ENCODE data around the gene TTC22. TPM values are rescaled to one million over a fixed set of nuclear protein-coding genes. Genes with fewer than 3 reads are reported as not detected.

The TTC22 gene
- total and polyA plus RNA-seq, 2 experiments from 2014 or later, result 8.1 to 9.0 TPM

GRCh38 chr1:54811739-54812655 is 10.9 kb upstream of the TTC22 start:
- no peak overlapping the region for H2AFZ ChIP-seq
- H3K79me2 ChIP-seq, result no peaks in the 10 kb centered on the region
- H3K4me3 ChIP-seq, result no peak overlapping the region
- TF ChIP-seq EZH2 (IDR thresholded peaks at IDR 0.05; ENCODE audit: borderline replicate concordance) (no peak), CTCF (IDR thresholded peaks at IDR 0.05; ENCODE audit: poor library complexity) (no peak), EZH2phosphoT487 (IDR thresholded peaks at IDR 0.05; ENCODE audit: low read depth, severe bottlenecking, unreplicated experiment) (no peak)
- DNase-seq (ENCODE audit: low spot score), result no peak
- H3K27me3 ChIP-seq, result no peaks in the 10 kb centered on the region
- H3K9me3 ChIP-seq (ENCODE audit: low read depth), result no peaks in the 10 kb centered on the region
- H4K20me1 ChIP-seq (ENCODE audit: insufficient read depth, poor library complexity, severe bottlenecking), result no peaks in the 10 kb centered on the region
- no peaks in the 10 kb centered on the region for H3K4me1 ChIP-seq (ENCODE audit: insufficient read depth)
- H3K4me2 ChIP-seq, result no peak overlapping the region
- H3K36me3 ChIP-seq (replicated peaks; ENCODE audit: insufficient read depth, low read depth), result no peaks in the 10 kb centered on the region
- no peak overlapping the region for H3K27ac ChIP-seq
- no peaks in the 10 kb centered on the region for H3K9me2 ChIP-seq (replicated peaks; ENCODE audit: insufficient read depth)
- WGBS (ENCODE audit: low lambda C conversion rate, missing lambda C conversion rate), result 90% methylated on average over 17 of the region's 18 CpGs

GRCh38 chr1:54811066-54811465 is 9.9 kb upstream of the TTC22 start:
- WGBS (ENCODE audit: low lambda C conversion rate, missing lambda C conversion rate), result 92% methylated on average over 5 of the region's 5 CpGs
- H2AFZ ChIP-seq, result no peak overlapping the region
- DNase-seq (ENCODE audit: low spot score), result no peak
- H3K27me3 ChIP-seq, result no peaks in the 10 kb centered on the region
- H3K4me1 ChIP-seq (ENCODE audit: insufficient read depth), result no peaks in the 10 kb centered on the region
- TF ChIP-seq CTCF (IDR thresholded peaks at IDR 0.05; ENCODE audit: poor library complexity), result no peak
- TF ChIP-seq EZH2 (IDR thresholded peaks at IDR 0.05; ENCODE audit: borderline replicate concordance), result no peak
- no peak for TF ChIP-seq EZH2phosphoT487 (IDR thresholded peaks at IDR 0.05; ENCODE audit: low read depth, severe bottlenecking, unreplicated experiment)
- no peaks in the 10 kb centered on the region for H3K79me2 ChIP-seq
- H3K27ac ChIP-seq, result no peak overlapping the region
- H3K4me2 ChIP-seq, result no peak overlapping the region
- H3K9me3 ChIP-seq (ENCODE audit: low read depth), result no peaks in the 10 kb centered on the region
- no peaks in the 10 kb centered on the region for H4K20me1 ChIP-seq (ENCODE audit: insufficient read depth, poor library complexity, severe bottlenecking)
- no peaks in the 10 kb centered on the region for H3K9me2 ChIP-seq (replicated peaks; ENCODE audit: insufficient read depth)
- H3K4me3 ChIP-seq, result no peak overlapping the region
- no peaks in the 10 kb centered on the region for H3K36me3 ChIP-seq (replicated peaks; ENCODE audit: insufficient read depth, low read depth)

- peak; percentile 84 for DNase-seq (ENCODE audit: low spot score)
- Histone ChIP-seq H2AFZ (no peak overlapping the region), H3K27ac (no peak overlapping the region), H3K36me3 (replicated peaks; ENCODE audit: insufficient read depth, low read depth) (no peaks in the 10 kb centered on the region), H3K9me3 (ENCODE audit: low read depth) (no peaks in the 10 kb centered on the region), H3K79me2 (no peaks in the 10 kb centered on the region), H3K4me2 (no peak overlapping the region), H3K27me3 (no peaks in the 10 kb centered on the region), H3K4me1 (ENCODE audit: insufficient read depth) (no peaks in the 10 kb centered on the region), H3K9me2 (replicated peaks; ENCODE audit: insufficient read depth) (no peaks in the 10 kb centered on the region), H3K4me3 (no peak overlapping the region), H4K20me1 (ENCODE audit: insufficient read depth, poor library complexity, severe bottlenecking) (no peaks in the 10 kb centered on the region)
- WGBS (ENCODE audit: low lambda C conversion rate, missing lambda C conversion rate), result 36% methylated on average over 13 of the region's 13 CpGs
- TF ChIP-seq EZH2 (IDR thresholded peaks at IDR 0.05; ENCODE audit: borderline replicate concordance) (no peak), CTCF (IDR thresholded peaks at IDR 0.05; ENCODE audit: poor library complexity) (peak; percentile 89)
These were observed 9.2 kb upstream of the TTC22 start for GRCh38 chr1:54810153-54810942.

All from hepatocyte (in vitro differentiated cells).